Stimulated activated CD4-positive, alpha-beta T cell treated with anti-CD3 and anti-CD28 coated beads, TNF-alpha, amount 100 ng/mL, for 24 hours (primary cell): Measurements from ENCODE around the gene CELF6.

Source experiments
- DNase-seq, 3 experiments: peaks; one replicate each; pipeline ENCODE4 v3.0.0-alpha.2; 2020; ENCODE audit warnings: low read depth in 3 of 3

Gene CELF6

DNA sequence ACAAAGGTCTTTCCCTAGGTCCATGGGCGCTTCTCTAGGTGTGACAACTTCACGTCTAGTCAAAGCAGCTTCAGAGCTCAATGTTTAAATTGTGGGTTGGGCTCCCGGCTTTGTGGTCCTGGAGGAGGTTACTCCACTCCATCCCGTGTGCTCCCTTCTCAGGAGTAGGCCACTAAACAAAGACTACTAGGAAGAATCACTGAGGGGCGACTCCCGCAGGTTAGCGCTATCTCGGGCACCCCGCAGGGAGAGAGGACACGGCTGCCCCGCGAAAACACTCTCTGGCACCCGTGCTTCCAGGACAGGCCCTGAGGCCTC is 48.1 kb downstream of the CELF6 start:
- DNase-seq = peak in 1 of 3 experiments; percentile 18

DNA sequence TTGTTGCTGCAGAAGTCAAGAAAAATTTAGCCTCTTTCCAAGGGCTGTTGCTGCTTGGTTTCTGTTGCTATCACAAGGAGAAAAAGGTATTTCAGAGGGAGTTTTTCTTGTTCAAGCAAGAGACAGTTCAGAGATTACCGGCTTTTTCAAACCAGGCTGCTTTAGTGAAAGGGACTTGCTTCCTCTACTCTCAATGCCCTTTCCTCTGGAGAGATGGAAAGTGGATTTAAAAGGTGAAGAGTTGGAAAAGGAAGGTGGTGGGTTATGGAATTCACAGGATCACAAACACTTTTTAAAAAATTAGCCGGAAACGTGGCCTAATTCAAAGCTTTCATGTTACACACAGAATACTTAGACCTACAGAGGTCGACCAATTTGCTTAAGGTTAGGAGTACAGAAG is 48.7 kb downstream of the CELF6 start:
- no peak for DNase-seq

DNA sequence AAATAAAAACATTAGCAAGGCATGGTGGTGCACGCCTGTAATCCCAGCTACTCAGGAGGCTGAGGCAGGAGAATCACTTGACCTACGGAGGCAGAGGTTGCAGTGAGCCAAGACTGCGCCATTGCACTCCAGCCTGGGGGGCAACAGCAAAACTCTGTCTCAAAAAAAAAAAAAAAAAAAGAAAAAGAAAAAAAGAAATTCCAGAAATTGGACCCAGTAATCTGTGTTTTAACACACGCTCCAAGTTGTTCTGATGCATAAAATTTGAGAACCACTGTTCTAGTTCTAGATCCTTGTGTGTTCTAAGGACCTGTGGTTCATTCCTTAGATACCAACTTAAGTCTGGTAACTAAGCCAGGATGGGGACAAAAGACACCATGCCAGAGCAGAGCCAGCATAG is 50.2 kb downstream of the CELF6 start:
- no peak for DNase-seq

DNA sequence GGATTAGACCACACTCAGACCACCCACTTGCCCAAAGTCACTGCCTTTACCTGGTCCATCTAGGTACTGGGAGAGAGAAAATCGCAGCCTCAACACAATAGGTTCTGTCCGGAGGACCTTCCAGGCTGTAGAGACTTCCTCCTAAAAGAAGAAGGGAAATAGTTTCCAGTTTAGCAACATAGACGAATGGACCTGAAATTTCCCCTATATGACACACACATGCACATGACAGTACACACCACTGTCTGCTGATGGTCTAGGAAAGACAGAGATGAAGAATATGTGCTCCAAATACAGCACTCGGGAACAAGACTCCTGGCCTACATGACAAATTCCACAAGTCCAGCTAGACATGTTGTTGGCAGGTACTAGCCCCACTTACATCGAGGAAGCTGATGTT is 54.9 kb downstream of the CELF6 start:
- DNase-seq = no peak

DNA sequence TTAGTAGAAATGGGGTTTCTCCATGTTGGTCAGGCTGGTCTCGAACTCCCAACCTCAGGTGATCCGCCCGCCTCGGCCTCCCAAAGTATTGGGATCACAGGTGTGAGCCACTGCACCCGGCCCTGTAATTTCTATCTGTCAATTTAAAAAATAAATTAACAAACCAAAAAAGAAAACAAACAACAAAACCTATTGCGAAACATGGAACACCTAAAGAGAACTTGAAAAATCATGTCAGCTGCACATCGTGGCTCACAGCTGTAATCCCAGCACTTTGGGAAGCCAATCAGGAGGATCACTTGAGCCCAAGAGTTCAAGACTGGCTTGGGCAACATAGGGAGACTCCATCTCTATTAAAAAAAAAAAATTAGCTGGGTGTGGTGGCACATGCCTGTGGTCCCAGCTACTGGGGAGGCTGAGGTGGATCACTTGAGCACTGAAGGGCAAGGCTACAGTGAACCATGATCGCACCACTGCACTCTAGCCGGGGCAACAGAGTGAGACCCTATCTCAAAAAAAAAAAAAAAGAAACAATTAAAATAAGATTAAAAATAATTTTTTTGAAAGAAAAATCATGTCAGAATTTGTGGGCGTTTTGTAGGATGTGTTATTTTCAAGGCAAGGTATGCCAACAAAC is 67.2 kb downstream of the CELF6 start:
- DNase-seq = no peak

DNA sequence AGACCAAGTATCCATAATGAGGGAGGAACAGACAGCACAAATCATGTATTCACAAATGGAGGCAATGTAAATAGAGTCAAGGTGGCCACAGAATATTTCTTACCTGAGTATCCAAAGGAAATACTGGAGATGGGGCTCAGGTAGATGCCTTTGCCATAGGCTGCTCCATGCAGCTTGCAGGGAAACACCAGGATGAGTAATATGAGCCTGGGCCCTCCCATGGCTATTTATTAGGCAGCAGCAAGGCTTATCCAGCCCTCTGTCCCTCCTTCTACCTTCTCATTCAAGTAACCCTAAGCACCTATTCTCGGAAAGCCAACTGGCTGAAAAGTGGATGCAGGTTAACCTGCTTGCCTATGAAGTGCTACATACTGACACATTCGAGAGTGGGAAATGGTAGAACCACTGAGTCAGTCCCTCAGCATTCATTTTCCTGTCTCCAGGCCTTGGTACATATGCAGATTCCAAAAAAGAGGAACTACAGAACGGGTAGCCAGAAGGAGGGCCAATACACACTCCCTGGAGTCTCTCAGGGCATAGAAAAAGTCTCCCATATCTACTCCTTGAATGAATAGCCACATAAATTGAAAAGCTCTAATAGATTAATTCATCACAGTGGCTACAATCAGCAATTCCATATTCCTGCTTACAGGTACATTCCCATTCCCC is 70.7 kb downstream of the CELF6 start:
- DNase-seq = no peak

DNA sequence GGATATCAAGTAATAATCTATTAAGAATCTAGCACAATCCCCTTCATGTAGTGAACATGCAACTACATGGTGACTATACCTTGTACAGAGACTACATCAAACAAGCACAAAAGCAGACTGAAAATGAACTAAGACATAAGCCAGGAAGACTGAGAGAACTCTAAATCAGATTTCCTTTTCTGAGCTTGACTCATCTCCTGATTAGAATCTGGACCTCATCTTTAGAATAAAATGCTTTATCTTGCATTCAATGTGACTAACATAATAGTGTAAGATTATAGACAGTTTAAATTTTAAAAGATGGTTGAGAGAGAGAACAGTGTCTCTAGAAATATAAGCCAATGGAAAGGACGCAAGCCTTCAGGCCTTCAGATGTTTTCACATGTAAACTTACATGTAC is 71.4 kb downstream of the CELF6 start:
- DNase-seq = no peak

DNA sequence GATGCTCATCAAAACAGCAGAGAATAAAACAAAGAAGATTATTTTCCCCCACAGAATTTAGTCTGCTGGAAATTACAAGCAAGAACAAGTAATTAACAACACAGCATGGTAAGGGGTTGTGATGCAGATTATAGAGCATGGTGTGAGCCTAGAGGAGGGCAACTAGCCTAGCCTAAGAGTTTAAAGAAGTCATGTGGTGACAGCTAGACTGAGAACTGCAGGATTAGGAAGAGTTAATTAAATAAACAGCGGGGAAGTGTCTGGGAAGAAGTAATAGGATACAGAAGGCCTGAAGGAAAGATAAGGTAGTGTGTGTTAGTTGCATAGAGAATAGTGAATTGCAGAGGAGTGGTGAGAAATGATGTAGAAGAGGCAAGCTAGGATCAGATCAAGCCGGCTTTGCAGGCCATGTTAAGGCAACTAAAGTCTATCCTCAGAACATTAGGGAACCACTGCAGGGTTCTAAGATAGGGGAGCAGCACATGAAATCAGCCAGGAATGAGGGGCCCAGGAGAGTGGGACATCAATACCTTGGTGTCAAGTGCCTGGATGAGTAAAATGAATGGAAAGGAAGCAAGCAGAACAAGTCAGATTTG is 77.1 kb downstream of the CELF6 start:
- no peak for DNase-seq

DNA sequence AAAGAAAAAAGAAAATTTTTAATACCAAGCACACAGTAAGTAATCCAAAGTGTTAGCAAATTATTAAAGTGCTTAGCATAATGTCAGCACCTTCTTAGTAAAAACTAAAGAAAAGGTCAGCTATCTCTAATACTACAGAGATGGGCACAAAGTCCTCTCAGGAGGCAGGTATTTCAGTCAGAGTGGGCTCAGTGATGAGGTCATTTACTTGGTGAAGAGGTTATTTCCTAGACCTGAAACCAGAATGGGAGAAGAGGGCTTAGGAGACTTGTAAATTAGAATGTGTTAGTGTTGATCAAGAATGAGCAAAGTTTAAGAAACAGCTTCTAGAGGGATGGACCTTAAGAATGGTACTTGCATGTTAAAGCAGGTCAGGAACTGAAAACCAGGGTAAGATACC is 80.3 kb downstream of the CELF6 start:
- no peak for DNase-seq

DNA sequence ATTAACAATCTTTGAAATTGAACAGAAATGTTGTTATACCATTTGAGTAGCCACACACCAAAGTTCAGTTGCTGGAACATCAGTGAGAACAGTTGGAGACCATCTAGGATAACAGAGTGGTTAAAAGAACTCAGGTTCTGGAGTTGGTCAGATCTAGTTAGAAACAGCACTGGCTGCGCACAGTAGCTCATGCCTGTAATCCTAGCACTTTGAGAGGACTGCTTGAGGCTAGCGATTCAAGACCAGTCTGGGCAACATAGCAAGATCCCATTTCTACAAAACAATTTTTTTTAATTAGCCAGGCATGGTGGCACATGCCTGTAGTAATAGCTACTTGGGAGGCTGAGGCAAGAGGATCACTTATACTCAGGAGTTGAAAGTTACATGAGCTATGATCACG is 81.4 kb downstream of the CELF6 start:
- no peak for DNase-seq

DNA sequence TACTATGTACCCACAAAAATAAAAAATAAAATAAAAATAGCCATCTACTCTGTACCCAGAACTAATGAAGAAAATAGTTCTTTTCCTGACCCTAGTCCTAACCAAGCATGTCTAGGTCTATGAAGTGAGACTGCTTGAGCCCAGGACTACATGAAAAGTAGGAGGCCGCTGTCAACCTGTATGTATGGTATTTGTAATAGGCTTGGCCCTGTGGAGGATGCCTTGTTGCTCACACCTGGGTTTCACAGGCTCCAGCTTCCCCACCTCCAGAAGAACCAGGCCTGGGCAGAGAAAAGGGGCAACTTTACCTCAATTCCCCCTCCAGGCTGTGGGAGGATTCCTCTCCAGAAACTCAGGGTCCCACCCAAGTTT is 82.1 kb downstream of the CELF6 start:
- DNase-seq = no peak

DNA sequence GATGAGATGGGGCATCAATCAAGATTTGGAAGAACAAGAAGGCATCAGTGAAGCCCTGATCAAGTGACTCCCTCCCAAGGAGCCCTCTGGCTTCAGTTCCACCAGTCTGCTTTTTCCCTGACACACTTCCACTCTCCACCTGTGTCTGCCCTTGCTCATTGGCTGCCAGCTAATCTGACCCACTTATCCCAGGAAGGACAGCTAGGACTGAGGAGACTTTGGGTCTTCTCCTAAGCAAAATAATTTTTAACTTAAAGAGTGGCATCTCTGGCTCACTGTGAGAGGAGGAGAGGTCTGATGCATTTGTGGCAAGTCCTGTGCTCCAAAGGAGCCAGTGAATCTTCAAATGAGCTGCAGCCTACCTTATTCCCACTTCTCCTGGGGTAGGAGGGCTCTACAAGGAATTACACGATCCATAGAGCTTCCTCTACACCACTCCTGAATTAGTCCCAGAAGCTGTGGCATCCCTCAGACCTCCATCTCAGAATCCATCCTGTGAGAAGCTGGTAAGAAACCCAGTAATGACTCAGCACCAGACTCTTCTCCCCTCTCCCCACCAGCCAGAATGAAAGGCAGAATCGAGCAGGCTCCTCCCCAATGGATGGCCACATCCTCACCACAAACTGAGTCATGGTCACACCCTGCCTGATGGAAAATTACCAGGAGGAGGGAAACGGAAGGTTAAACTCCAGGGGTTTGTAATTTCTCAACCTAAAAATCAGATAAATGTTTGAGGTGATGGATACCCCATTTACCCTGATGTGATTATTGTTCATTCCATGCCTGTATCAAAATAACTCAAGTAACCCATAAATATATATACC is 82.7 kb downstream of the CELF6 start:
- peak; percentile 57 to 76 (median 59) for DNase-seq

DNA sequence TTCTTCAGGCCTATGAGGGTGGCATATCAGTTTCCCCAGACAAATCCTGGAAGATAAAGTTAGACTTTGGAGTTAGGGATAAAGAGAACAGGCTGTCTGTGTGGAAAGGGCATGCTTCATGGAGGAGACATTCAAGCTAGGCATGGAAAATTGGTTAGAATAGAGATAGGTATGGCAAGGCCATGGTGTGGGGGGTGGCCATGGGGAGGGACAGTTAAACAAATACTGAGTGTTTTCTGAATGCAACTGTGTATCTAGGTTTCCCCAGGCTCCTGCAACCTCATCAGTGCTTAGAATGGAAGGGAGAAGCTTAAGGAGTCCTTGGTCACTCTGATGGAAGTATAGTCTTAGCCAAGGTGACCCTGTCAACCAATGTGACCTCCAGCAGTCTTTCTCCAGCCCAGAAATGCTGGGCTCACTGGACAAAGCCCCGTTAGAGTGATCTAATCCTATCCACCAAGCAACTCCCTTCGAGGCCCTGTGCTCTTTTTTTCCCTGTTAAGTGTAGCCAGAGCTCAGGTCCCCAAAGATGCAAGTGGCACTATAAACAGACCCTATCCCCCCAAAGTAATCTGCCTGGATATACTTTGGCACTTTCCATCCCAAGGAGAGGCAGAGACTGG is 83.5 kb downstream of the CELF6 start:
- DNase-seq = no peak

DNA sequence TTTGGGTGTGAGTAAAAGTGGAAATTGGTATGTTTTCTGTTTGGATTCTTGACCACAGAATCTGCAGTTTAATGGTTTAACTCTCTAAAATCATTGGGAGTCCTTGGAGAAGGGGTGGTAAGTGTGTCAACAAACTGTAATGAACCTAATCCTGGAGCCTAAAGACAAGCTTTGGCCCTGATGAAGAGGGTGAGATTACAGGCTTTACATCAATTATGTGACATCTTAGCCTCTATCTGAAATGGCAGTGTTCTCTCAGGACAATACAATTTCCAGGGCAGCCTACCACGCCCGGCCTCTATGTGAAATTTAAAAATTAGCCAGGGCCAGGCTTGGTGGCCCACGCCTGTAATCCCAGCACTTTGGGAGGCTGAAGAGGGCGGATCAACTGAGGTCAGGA is 84.7 kb downstream of the CELF6 start:
- DNase-seq = no peak
